HG03103 (cell line): ENCODE results near the gene TRDN.

Experiments
- ATAC-seq: cut with Tn5 transposase; IDR thresholded peaks from one replicate; pipeline ENCODE4 v1.9.1; 2021; ENCODE audit warnings: low read depth; ENCODE audit not compliant: unreplicated experiment

Gene TRDN

GRCh38 chr6:123636782-123637181, at the start of gene TRDN:
Gene TRDN, minus strand, starts transcription at chr6:123636950. Its CDS starts 175 bp downstream, at chr6:123636775.
- no peak for ATAC-seq

- no peak for ATAC-seq
These were observed 45.3 kb upstream of the TRDN start for GRCh38 chr6:123681957-123682462.

- no peak for ATAC-seq
These were observed 41.1 kb upstream of the TRDN start for GRCh38 chr6:123677897-123678296.

- no peak for ATAC-seq
These were observed 40.0 kb upstream of the TRDN start for GRCh38 chr6:123676793-123677192.

- no peak for ATAC-seq
These were observed 32.3 kb upstream of the TRDN start for GRCh38 chr6:123668965-123669591.

- no peak for ATAC-seq
These were observed 31.3 kb upstream of the TRDN start for GRCh38 chr6:123668063-123668462.

- no peak for ATAC-seq
These were observed 26.7 kb upstream of the TRDN start for GRCh38 chr6:123663436-123663835.

- ATAC-seq = no peak
These were observed 26.0 kb upstream of the TRDN start for GRCh38 chr6:123662757-123663156.

GRCh38 chr6:123661105-123661891, 24.5 kb upstream of the TRDN start:
- no peak for ATAC-seq

- ATAC-seq = no peak
These were observed 23.4 kb upstream of the TRDN start for GRCh38 chr6:123659960-123660748.

GRCh38 chr6:123658848-123659247, 22.1 kb upstream of the TRDN start:
- ATAC-seq = no peak

GRCh38 chr6:123655521-123656306, 19.0 kb upstream of the TRDN start:
- peak; percentile 89 for ATAC-seq

- no peak for ATAC-seq
These were observed 12.0 kb upstream of the TRDN start for GRCh38 chr6:123648723-123649122.

- no peak for ATAC-seq
These were observed 11.3 kb upstream of the TRDN start for GRCh38 chr6:123648020-123648580.

- no peak for ATAC-seq
These were observed 4.7 kb upstream of the TRDN start for GRCh38 chr6:123641497-123641896.

- no peak for ATAC-seq
These were observed 3.9 kb upstream of the TRDN start for GRCh38 chr6:123640567-123641187.

- ATAC-seq = no peak
These were observed 2.1 kb upstream of the TRDN start for GRCh38 chr6:123638865-123639264.

- no peak for ATAC-seq
These were observed 468 bp downstream of the TRDN start for GRCh38 chr6:123636282-123636681.

GRCh38 chr6:123635567-123635966, 1.2 kb downstream of the TRDN start:
- ATAC-seq = no peak

GRCh38 chr6:123635144-123635543, 1.6 kb downstream of the TRDN start:
- ATAC-seq = no peak
